Fibroblast of skin of left quadriceps (primary cell): ENCODE results near the gene SH3RF3.
A peak's percentile ranks its signal among the peaks of the same experiment; 100 is the strongest.
"Not testable (repeated sequence)": the region's sequence is repeated elsewhere in the genome, so short reads cannot be mapped to it uniquely, and the experiment has no call there.

ENCODE experiments used
- DNase-seq, 2 experiments: peaks; one replicate each; pipeline ENCODE4 v3.0.0-alpha.2; 2013; ENCODE audit warnings: low read depth in 2 of 2

SH3RF3 gene

GRCh38 chr2:109158237-109158636 is 29.2 kb downstream of the SH3RF3 start:
- no peak for DNase-seq

- DNase-seq, result no peak
Measured at GRCh38 chr2:109159096-109159495, 30.1 kb downstream of the SH3RF3 start.

- no peak for DNase-seq
Measured at GRCh38 chr2:109160714-109161440, 31.9 kb downstream of the SH3RF3 start.

GRCh38 chr2:109162367-109162766 is 33.4 kb downstream of the SH3RF3 start:
- not testable (repeated sequence) for DNase-seq

- no peak for DNase-seq
Measured at GRCh38 chr2:109162999-109163398, 34.0 kb downstream of the SH3RF3 start.

GRCh38 chr2:109164311-109164710 is 35.3 kb downstream of the SH3RF3 start:
- no peak for DNase-seq

- peak in 1 of 2 experiments; percentile 42 for DNase-seq
Measured at GRCh38 chr2:109164739-109165221, 35.8 kb downstream of the SH3RF3 start.

- peak; percentile 62 to 64 for DNase-seq
Measured at GRCh38 chr2:109166811-109167210, 37.8 kb downstream of the SH3RF3 start.

- DNase-seq, result peak; percentile 39 to 49
Measured at GRCh38 chr2:109168086-109168485, 39.1 kb downstream of the SH3RF3 start.

- DNase-seq, result no peak
Measured at GRCh38 chr2:109168716-109169115, 39.7 kb downstream of the SH3RF3 start.

- DNase-seq, result no peak
Measured at GRCh38 chr2:109170645-109171044, 41.6 kb downstream of the SH3RF3 start.

GRCh38 chr2:109171444-109172334 is 42.7 kb downstream of the SH3RF3 start:
- peak; percentile 91 to 93 for DNase-seq

- DNase-seq, result no peak
Measured at GRCh38 chr2:109172556-109173105, 43.6 kb downstream of the SH3RF3 start.

- peak; percentile 65 to 67 for DNase-seq
Measured at GRCh38 chr2:109173311-109174171, 44.5 kb downstream of the SH3RF3 start.

- no peak for DNase-seq
Measured at GRCh38 chr2:109174214-109174613, 45.2 kb downstream of the SH3RF3 start.

GRCh38 chr2:109174626-109175349 is 45.8 kb downstream of the SH3RF3 start:
- no peak for DNase-seq

- DNase-seq, result no peak
Measured at GRCh38 chr2:109175350-109175678, 46.3 kb downstream of the SH3RF3 start.

- no peak for DNase-seq
Measured at GRCh38 chr2:109176928-109177327, 47.9 kb downstream of the SH3RF3 start.

- no peak for DNase-seq
Measured at GRCh38 chr2:109177635-109178034, 48.6 kb downstream of the SH3RF3 start.

GRCh38 chr2:109178968-109179367 is 50.0 kb downstream of the SH3RF3 start:
- no peak for DNase-seq

- DNase-seq, result no peak
Measured at GRCh38 chr2:109180786-109181185, 51.8 kb downstream of the SH3RF3 start.
